ENCODE measurements around the gene ZNF280D. TPM values are rescaled to one million over a fixed set of nuclear protein-coding genes. Genes with fewer than 3 reads are reported as not detected.

The ZNF280D gene
- total RNA-seq, 1 experiment from 2014 or later, result 25.3 TPM

DNA sequence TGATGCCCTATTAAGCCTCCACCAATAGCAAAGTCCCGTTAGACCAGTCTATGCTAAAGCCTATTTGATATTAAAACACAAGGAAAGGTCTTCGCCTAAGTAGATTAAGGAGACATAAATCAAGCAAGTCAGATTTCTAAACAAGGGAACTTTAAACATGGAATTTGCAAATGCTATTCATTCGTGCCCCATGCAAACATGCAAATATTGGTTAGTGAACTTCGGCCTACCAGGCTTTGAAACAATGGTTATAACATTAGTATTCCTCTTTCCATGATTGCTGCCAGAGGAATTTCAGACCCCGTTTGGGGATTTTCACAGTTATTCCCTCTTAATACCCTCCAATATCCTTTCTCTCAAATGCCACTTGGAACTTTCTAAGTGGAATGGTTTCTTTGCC is 36.9 kb upstream of the ZNF280D start:
- CTCF ChIA-PET, result no interaction called here
- no peaks in the 10 kb centered on the region for H3K9me3 ChIP-seq (ENCODE audit: control insufficient read depth in 1 of 2, insufficient read depth in 1 of 2, low read depth in 1 of 2, low read length in 2 of 2)
- H3K36me3 ChIP-seq (ENCODE audit: control insufficient read depth in 1 of 2, insufficient read depth in 2 of 2, low read length in 2 of 2), result no peaks in the 10 kb centered on the region
- H4K20me1 ChIP-seq (ENCODE audit: insufficient read depth), result no peaks in the 10 kb centered on the region
- no peak for ATAC-seq
- no peak overlapping the region for H3K27ac ChIP-seq (ENCODE audit: low read depth, low read length)
- H3K79me2 ChIP-seq (ENCODE audit: insufficient read depth, low read length), result no peaks in the 10 kb centered on the region
- no TSS peak for BruUV-seq (replicated peaks)
- no peak for DNase-seq (ENCODE audit: low read depth, low spot score)
- POLR2A ChIA-PET, result no interaction called here
- no peak overlapping the region for H3K4me3 ChIP-seq (replicated peaks in 1 of 2; ENCODE audit: low read depth in 1 of 2, low read length in 2 of 2)
- no peak overlapping the region for H3K4me2 ChIP-seq (ENCODE audit: low read length)
- RAD21 ChIA-PET (ENCODE audit: low non-redundant PET in 1 of 2, low total read pairs in 2 of 2, uncharacterized antibody in 2 of 2, unreplicated experiment in 2 of 2), result no interaction called here
- intact Hi-C loops (cut with micrococcal nuclease), result no loop called here
- H3K27me3 ChIP-seq (ENCODE audit: insufficient read depth, low read length), result no peaks in the 10 kb centered on the region
- H3K4me1 ChIP-seq (ENCODE audit: control insufficient read depth in 1 of 2, insufficient read depth in 2 of 2, low read length in 2 of 2), result peaks cover 0 to 5% of the 10 kb centered on the region in 2 experiments; a peak in 1 of 4 replicates
- H3K9ac ChIP-seq (ENCODE audit: low read length), result no peak overlapping the region
- TF ChIP-seq CEBPB (IDR thresholded peaks at IDR 0.05; ENCODE audit: low read depth) (no peak), RAD21 (IDR thresholded peaks at IDR 0.05; ENCODE audit: low read depth) (no peak), SP1 (IDR thresholded peaks at IDR 0.05; ENCODE audit: low read depth) (no peak), SIN3A (IDR thresholded peaks at IDR 0.05; ENCODE audit: low read depth) (no peak)
- TF ChIP-seq, protein P1, sequence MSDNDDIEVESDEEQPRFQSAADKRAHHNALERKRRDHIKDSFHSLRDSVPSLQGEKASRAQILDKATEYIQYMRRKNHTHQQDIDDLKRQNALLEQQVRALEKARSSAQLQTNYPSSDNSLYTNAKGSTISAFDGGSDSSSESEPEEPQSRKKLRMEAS (IDR thresholded peaks at IDR 0.05), result no peak
- no peaks in the 10 kb centered on the region for H3K9me2 ChIP-seq (ENCODE audit: insufficient read depth)
- no peak overlapping the region for H2AFZ ChIP-seq (ENCODE audit: low read depth, low read length, poor library complexity, severe bottlenecking)

DNA sequence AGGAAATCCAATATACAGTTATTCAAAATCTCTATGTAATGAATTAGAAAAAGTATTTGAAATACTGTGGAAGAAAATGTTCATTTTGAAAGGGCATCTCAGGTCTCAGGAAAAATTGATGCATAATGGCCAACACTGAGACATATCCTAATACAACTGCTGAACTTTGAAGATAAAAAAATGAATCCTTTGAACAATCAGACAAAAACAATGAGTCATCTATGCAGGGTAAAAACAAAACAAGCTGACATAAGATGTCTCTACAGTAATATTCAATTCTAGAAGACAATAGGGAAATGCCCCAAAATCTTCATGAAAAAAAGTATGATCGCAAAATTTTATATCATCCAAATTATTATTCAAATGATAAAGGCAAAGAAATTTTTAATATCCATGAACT is 34.0 kb upstream of the ZNF280D start:
- no peak overlapping the region for H3K9ac ChIP-seq (ENCODE audit: low read length)
- H3K27ac ChIP-seq (ENCODE audit: low read depth, low read length), result no peak overlapping the region
- H3K4me3 ChIP-seq (replicated peaks in 1 of 2; ENCODE audit: low read depth in 1 of 2, low read length in 2 of 2), result no peak overlapping the region
- no peak overlapping the region for H2AFZ ChIP-seq (ENCODE audit: low read depth, low read length, poor library complexity, severe bottlenecking)
- no peak overlapping the region for H3K4me2 ChIP-seq (ENCODE audit: low read length)
- no peaks in the 10 kb centered on the region for H3K79me2 ChIP-seq (ENCODE audit: insufficient read depth, low read length)
- ATAC-seq, result no peak
- no peaks in the 10 kb centered on the region for H4K20me1 ChIP-seq (ENCODE audit: insufficient read depth)
- no TSS peak for BruUV-seq (replicated peaks)
- POLR2A ChIA-PET, result no interaction called here
- H3K9me2 ChIP-seq (ENCODE audit: insufficient read depth), result no peaks in the 10 kb centered on the region
- RAD21 ChIA-PET (ENCODE audit: low non-redundant PET in 1 of 2, low total read pairs in 2 of 2, uncharacterized antibody in 2 of 2, unreplicated experiment in 2 of 2), result no interaction called here
- DNase-seq (ENCODE audit: low read depth, low spot score), result no peak
- intact Hi-C loops (cut with micrococcal nuclease), result no loop called here
- H3K4me1 ChIP-seq (ENCODE audit: control insufficient read depth in 1 of 2, insufficient read depth in 2 of 2, low read length in 2 of 2), result peaks cover 0 to 5% of the 10 kb centered on the region in 2 experiments; a peak in 1 of 4 replicates
- no peaks in the 10 kb centered on the region for H3K27me3 ChIP-seq (ENCODE audit: insufficient read depth, low read length)
- no peaks in the 10 kb centered on the region for H3K36me3 ChIP-seq (ENCODE audit: control insufficient read depth in 1 of 2, insufficient read depth in 2 of 2, low read length in 2 of 2)
- H3K9me3 ChIP-seq (ENCODE audit: control insufficient read depth in 1 of 2, insufficient read depth in 1 of 2, low read depth in 1 of 2, low read length in 2 of 2), result no peaks in the 10 kb centered on the region
- CTCF ChIA-PET, result no interaction called here
- TF ChIP-seq SP1 (IDR thresholded peaks at IDR 0.05; ENCODE audit: low read depth), result no peak
- no peak for TF ChIP-seq ZFX (IDR thresholded peaks at IDR 0.05)
- no peak for TF ChIP-seq EZH2phosphoT487 (IDR thresholded peaks at IDR 0.05; ENCODE audit: borderline replicate concordance)
- TF ChIP-seq CEBPB (IDR thresholded peaks at IDR 0.05; ENCODE audit: low read depth), result no peak
- no peak for TF ChIP-seq EZH2 (IDR thresholded peaks at IDR 0.05)
- no peak for TF ChIP-seq SRF (IDR thresholded peaks at IDR 0.05; ENCODE audit: low read depth)
- TF ChIP-seq ELF1 (IDR thresholded peaks at IDR 0.05; ENCODE audit: borderline replicate concordance, low read depth), result no peak
- TF ChIP-seq, protein P2, sequence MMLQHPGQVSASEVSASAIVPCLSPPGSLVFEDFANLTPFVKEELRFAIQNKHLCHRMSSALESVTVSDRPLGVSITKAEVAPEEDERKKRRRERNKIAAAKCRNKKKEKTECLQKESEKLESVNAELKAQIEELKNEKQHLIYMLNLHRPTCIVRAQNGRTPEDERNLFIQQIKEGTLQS (IDR thresholded peaks at IDR 0.05), result no peak
- TF ChIP-seq FOSL1 (IDR thresholded peaks at IDR 0.05; ENCODE audit: low read depth), result no peak
- TF ChIP-seq CBX3 (IDR thresholded peaks at IDR 0.05; ENCODE audit: low read depth), result no peak
- no peak for TF ChIP-seq RAD21 (IDR thresholded peaks at IDR 0.05; ENCODE audit: low read depth)
- TF ChIP-seq, protein P3, sequence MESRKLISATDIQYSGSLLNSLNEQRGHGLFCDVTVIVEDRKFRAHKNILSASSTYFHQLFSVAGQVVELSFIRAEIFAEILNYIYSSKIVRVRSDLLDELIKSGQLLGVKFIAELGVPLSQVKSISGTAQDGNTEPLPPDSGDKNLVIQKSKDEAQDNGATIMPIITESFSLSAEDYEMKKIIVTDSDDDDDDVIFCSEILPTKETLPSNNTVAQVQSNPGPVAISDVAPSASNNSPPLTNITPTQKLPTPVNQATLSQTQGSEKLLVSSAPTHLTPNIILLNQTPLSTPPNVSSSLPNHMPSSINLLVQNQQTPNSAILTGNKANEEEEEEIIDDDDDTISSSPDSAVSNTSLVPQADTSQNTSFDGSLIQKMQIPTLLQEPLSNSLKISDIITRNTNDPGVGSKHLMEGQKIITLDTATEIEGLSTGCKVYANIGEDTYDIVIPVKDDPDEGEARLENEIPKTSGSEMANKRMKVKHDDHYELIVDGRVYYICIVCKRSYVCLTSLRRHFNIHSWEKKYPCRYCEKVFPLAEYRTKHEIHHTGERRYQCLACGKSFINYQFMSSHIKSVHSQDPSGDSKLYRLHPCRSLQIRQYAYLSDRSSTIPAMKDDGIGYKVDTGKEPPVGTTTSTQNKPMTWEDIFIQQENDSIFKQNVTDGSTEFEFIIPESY (IDR thresholded peaks at IDR 0.05; ENCODE audit: extremely low read depth, insufficient replicate concordance, low read length), result no peak
- TF ChIP-seq ZNF274 (IDR thresholded peaks at IDR 0.05; ENCODE audit: low read depth, low read length), result no peak
- no peak for TF ChIP-seq POLR2A (IDR thresholded peaks at IDR 0.05; ENCODE audit: borderline replicate concordance, extremely low read depth, insufficient read depth, insufficient read length)
- TF ChIP-seq EGR1 (IDR thresholded peaks at IDR 0.05; ENCODE audit: low read depth), result no peak
- TF ChIP-seq REST (IDR thresholded peaks at IDR 0.05; ENCODE audit: low read depth), result no peak
